Testis (tissue), 2 donors: Measurements from ENCODE around the gene LRMDA.

Source experiments
- POLR2A ChIP-seq: fragments of 450-650 bp; IDR thresholded peaks from one replicate; pipeline ENCODE4 v1.6.1; 2017; ENCODE audit warnings: antibody characterized with exemption, mild to moderate bottlenecking, moderate library complexity
- TF ChIP-seq, protein P1 (sequence below), 3 experiments: fragments of 450-650 bp in 2 of 3; fragments of 200-600 bp in 1 of 3; sonication (generic) in 1 of 3; IDR thresholded peaks; one replicate each; pipeline ENCODE4 v1.5.1; 2016 to 2019; ENCODE audit warnings: antibody characterized with exemption in 3 of 3, mild to moderate bottlenecking in 2 of 3, moderate library complexity in 1 of 3

GRCh38 chr10:75955973-75956502, 524.6 kb downstream of the LRMDA start:
- TF ChIP-seq, protein P1, sequence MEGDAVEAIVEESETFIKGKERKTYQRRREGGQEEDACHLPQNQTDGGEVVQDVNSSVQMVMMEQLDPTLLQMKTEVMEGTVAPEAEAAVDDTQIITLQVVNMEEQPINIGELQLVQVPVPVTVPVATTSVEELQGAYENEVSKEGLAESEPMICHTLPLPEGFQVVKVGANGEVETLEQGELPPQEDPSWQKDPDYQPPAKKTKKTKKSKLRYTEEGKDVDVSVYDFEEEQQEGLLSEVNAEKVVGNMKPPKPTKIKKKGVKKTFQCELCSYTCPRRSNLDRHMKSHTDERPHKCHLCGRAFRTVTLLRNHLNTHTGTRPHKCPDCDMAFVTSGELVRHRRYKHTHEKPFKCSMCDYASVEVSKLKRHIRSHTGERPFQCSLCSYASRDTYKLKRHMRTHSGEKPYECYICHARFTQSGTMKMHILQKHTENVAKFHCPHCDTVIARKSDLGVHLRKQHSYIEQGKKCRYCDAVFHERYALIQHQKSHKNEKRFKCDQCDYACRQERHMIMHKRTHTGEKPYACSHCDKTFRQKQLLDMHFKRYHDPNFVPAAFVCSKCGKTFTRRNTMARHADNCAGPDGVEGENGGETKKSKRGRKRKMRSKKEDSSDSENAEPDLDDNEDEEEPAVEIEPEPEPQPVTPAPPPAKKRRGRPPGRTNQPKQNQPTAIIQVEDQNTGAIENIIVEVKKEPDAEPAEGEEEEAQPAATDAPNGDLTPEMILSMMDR (IDR thresholded peaks at IDR 0.05) = no peak
- TF ChIP-seq POLR2A = no peak
